Tibial nerve (tissue), 4 donors: ENCODE measurements around the gene SBK2. TPM values are rescaled to one million over a fixed set of nuclear protein-coding genes. Genes with fewer than 3 reads are reported as not detected.

Experiments used
- DNase-seq, 2 donors: peaks; one replicate each; pipeline ENCODE4 v3.0.0-alpha.2; 2019; ENCODE audit warnings: low spot score in 2 of 2
- H3K27ac ChIP-seq, 4 donors: fragments of 200-600 bp; sonication (generic) in 3 of 4; one replicate each; pipeline ENCODE4 v1.5.1; 2017 to 2019; ENCODE audit warnings: mild to moderate bottlenecking in 1 of 4
- H3K27me3 ChIP-seq, 2 donors: fragments of 200-600 bp; sonication (generic) in 1 of 2; one replicate each; pipeline versions ENCODE4 v1.5.1 to v1.6.0; 2017 to 2019
- H3K36me3 ChIP-seq, 3 donors: fragments of 200-600 bp; sonication (generic); one replicate each; pipeline ENCODE4 v1.5.1; 2018 to 2019
- H3K4me1 ChIP-seq, 4 donors: fragments of 200-600 bp; sonication (generic) in 3 of 4; one replicate each; pipeline ENCODE4 v1.5.1; 2017 to 2019
- H3K4me3 ChIP-seq, 4 donors: fragments of 200-600 bp; sonication (generic) in 3 of 4; one replicate each; pipeline ENCODE4 v1.5.1; 2017 to 2019; ENCODE audit warnings: mild to moderate bottlenecking in 1 of 4, moderate library complexity in 1 of 4
- H3K9me3 ChIP-seq, 4 donors: fragments of 200-600 bp; sonication (generic) in 3 of 4; one replicate each; pipeline ENCODE4 v1.5.1; 2017 to 2019
- CTCF ChIP-seq, 5 experiments: fragments of 200-600 bp in 3 of 5; fragments of 450-650 bp in 2 of 5; sonication (generic) in 3 of 5; IDR thresholded peaks; one replicate each; pipeline ENCODE4 v1.5.1; 2016 to 2019; ENCODE audit warnings: antibody characterized with exemption in 5 of 5, mild to moderate bottlenecking in 3 of 5, moderate library complexity in 2 of 5
- EP300 ChIP-seq, 2 donors: sonication (generic); formaldehyde crosslinking; IDR thresholded peaks; one replicate each; pipeline ENCODE4 v1.6.1; 2017; ENCODE audit warnings: antibody characterized with exemption in 2 of 2, mild to moderate bottlenecking in 1 of 2
- POLR2A ChIP-seq, 2 donors: fragments of 450-650 bp; IDR thresholded peaks; one replicate each; pipeline ENCODE4 v1.6.1; 2017; ENCODE audit warnings: antibody characterized with exemption in 2 of 2, mild to moderate bottlenecking in 2 of 2, moderate library complexity in 2 of 2
- WGBS, 2 donors: methylation state at CpG; one replicate each; pipeline ENCODE4 v1.1.5; 2018; 5-methylcytosine and 5-hydroxymethylcytosine counted together
- total RNA-seq, 4 donors: library from RNA; depleted of rRNA; stranded (reverse); fragments of >200 nt; gene quantifications; one replicate each; pipeline ENCODE4 v1.1.0, GENCODE V29; 2016

Gene SBK2
- total RNA-seq, 4 donors from 2014 or later: not detected

- H3K27me3 ChIP-seq: peaks cover 0 to 36% of the 10 kb centered on the region in 2 donors
- H3K36me3 ChIP-seq: no peaks in the 10 kb centered on the region
- no peaks in the 10 kb centered on the region for H3K9me3 ChIP-seq
- H3K27ac ChIP-seq: no peak overlapping the region
- TF ChIP-seq POLR2A (IDR thresholded peaks at IDR 0.05) (no peak), EP300 (IDR thresholded peaks at IDR 0.05) (no peak), CTCF (IDR thresholded peaks at IDR 0.05) (no peak)
- no peak overlapping the region for H3K4me3 ChIP-seq
- DNase-seq: no peak
- peaks cover 0 to 8% (median 0%) of the 10 kb centered on the region in 4 donors for H3K4me1 ChIP-seq
- 81 to 84% methylated on average over 13 to 15 of the region's 15 CpGs for WGBS, 2 donors
These were observed 7.1 kb upstream of the SBK2 start for GRCh38 chr19:55544014-55544413.

- 72 to 75% methylated on average over 5 of the region's 5 CpGs for WGBS, 2 donors
- Histone ChIP-seq H3K4me3 (no peak overlapping the region), H3K4me1 (peaks cover 0 to 8% (median 0%) of the 10 kb centered on the region in 4 donors), H3K9me3 (no peaks in the 10 kb centered on the region), H3K27me3 (peaks cover 0 to 32% of the 10 kb centered on the region in 2 donors), H3K36me3 (no peaks in the 10 kb centered on the region), H3K27ac (no peak overlapping the region)
- TF ChIP-seq CTCF (IDR thresholded peaks at IDR 0.05): no peak
- no peak for TF ChIP-seq EP300 (IDR thresholded peaks at IDR 0.05)
- no peak for TF ChIP-seq POLR2A (IDR thresholded peaks at IDR 0.05)
- DNase-seq: no peak
These were observed 6.6 kb upstream of the SBK2 start for GRCh38 chr19:55543567-55543966.

GRCh38 chr19:55542292-55542855, 5.4 kb upstream of the SBK2 start:
- H3K4me3 ChIP-seq: no peak overlapping the region
- no peaks in the 10 kb centered on the region for H3K9me3 ChIP-seq
- TF ChIP-seq CTCF (IDR thresholded peaks at IDR 0.05): no peak
- no peak for TF ChIP-seq EP300 (IDR thresholded peaks at IDR 0.05)
- TF ChIP-seq POLR2A (IDR thresholded peaks at IDR 0.05): no peak
- peaks cover 0 to 5% (median 0%) of the 10 kb centered on the region in 4 donors for H3K4me1 ChIP-seq
- peaks cover 0 to 23% of the 10 kb centered on the region in 2 donors for H3K27me3 ChIP-seq
- H3K36me3 ChIP-seq: no peaks in the 10 kb centered on the region
- no peak for DNase-seq
- no peak overlapping the region for H3K27ac ChIP-seq
- 89 to 90% methylated on average over 7 of the region's 7 CpGs for WGBS, 2 donors

GRCh38 chr19:55541091-55541490, 4.2 kb upstream of the SBK2 start:
- Histone ChIP-seq H3K4me3 (no peak overlapping the region), H3K27ac (no peak overlapping the region), H3K4me1 (no peaks in the 10 kb centered on the region), H3K27me3 (peaks cover 0 to 15% of the 10 kb centered on the region in 2 donors), H3K9me3 (no peaks in the 10 kb centered on the region), H3K36me3 (no peaks in the 10 kb centered on the region)
- WGBS, 2 donors: 80 to 89% methylated on average over 5 to 18 of the region's 19 CpGs
- TF ChIP-seq POLR2A (IDR thresholded peaks at IDR 0.05) (no peak), CTCF (IDR thresholded peaks at IDR 0.05) (no peak), EP300 (IDR thresholded peaks at IDR 0.05) (no peak)
- no peak for DNase-seq

GRCh38 chr19:55540619-55541018, 3.7 kb upstream of the SBK2 start:
- Histone ChIP-seq H3K27me3 (peaks cover 0 to 15% of the 10 kb centered on the region in 2 donors), H3K9me3 (no peaks in the 10 kb centered on the region), H3K4me1 (no peaks in the 10 kb centered on the region), H3K4me3 (no peak overlapping the region), H3K36me3 (no peaks in the 10 kb centered on the region), H3K27ac (no peak overlapping the region)
- WGBS, 2 donors: 54% methylated on average over 10 of the region's 10 CpGs
- no peak for DNase-seq
- no peak for TF ChIP-seq EP300 (IDR thresholded peaks at IDR 0.05)
- TF ChIP-seq POLR2A (IDR thresholded peaks at IDR 0.05): no peak
- TF ChIP-seq CTCF (IDR thresholded peaks at IDR 0.05): no peak
